Neural cell (in vitro differentiated cells): ENCODE results near the gene CD300H. TPM values are rescaled to one million over a fixed set of nuclear protein-coding genes. Genes with fewer than 3 reads are reported as not detected.
A peak's percentile ranks its signal among the peaks of the same experiment; 100 is the strongest.

ENCODE experiments used
- H2AFZ ChIP-seq: fragments of 200-600, 300-800 bp; sonication (generic), shearing (Covaris generic); 2 replicates; pipeline ENCODE4 v1.6.0; 2014; ENCODE audit warnings: low read depth, mild to moderate bottlenecking, antibody characterized with exemption, low read length, moderate library complexity
- H3F3A ChIP-seq: fragments of 200-600 bp; shearing (Covaris generic); 2 replicates; pipeline ENCODE4 v1.6.1; 2016; ENCODE audit warnings: mild to moderate bottlenecking, moderate library complexity, mixed read lengths, antibody characterized with exemption, low read length; ENCODE audit not compliant: insufficient read depth, poor library complexity, severe bottlenecking
- H3K27ac ChIP-seq: fragments of 200-600, 300-800 bp; sonication (generic), shearing (Covaris generic); 2 replicates; pipeline ENCODE4 v1.5.1; 2014; ENCODE audit warnings: mild to moderate bottlenecking, low read length, moderate library complexity
- H3K27me3 ChIP-seq: fragments of 300-800, 200-600 bp; sonication (generic), shearing (Covaris generic); 2 replicates; pipeline ENCODE4 v1.6.0; 2014; ENCODE audit warnings: mild to moderate bottlenecking, low read depth, low read length, moderate library complexity; ENCODE audit not compliant: insufficient read depth
- H3K36me3 ChIP-seq: fragments of 300-800, 200-600 bp; sonication (generic), shearing (Covaris generic); 2 replicates; pipeline ENCODE4 v1.5.1; 2014; ENCODE audit warnings: mild to moderate bottlenecking, antibody characterized with exemption, low read length, moderate library complexity; ENCODE audit not compliant: insufficient read depth
- H3K4me2 ChIP-seq: fragments of 300-800, 200-600 bp; sonication (generic), shearing (Covaris generic); 2 replicates; pipeline ENCODE4 v1.6.0; 2014; ENCODE audit warnings: mild to moderate bottlenecking, low read length
- H3K4me3 ChIP-seq: fragments of 300-800, 200-600 bp; sonication (generic), shearing (Covaris generic); 2 replicates; pipeline ENCODE4 v1.5.1; 2014; ENCODE audit warnings: mild to moderate bottlenecking, low read length, moderate library complexity
- H3K79me2 ChIP-seq: fragments of 200-600 bp; shearing (Covaris generic); replicated peaks from 2 replicates; pipeline ENCODE4 v1.6.0; 2014; ENCODE audit warnings: mild to moderate bottlenecking, low read length, moderate library complexity; ENCODE audit not compliant: insufficient read depth
- H3K9ac ChIP-seq: fragments of 300-800, 200-600 bp; sonication (generic), shearing (Covaris generic); 2 replicates; pipeline ENCODE4 v1.6.1; 2016; ENCODE audit warnings: mild to moderate bottlenecking, low read length, mixed read lengths
- H3K9me2 ChIP-seq: fragments of 200-600 bp; shearing (Covaris generic); 2 replicates; pipeline ENCODE4 v1.6.1; 2016; ENCODE audit warnings: mild to moderate bottlenecking, low read length, mixed read lengths; ENCODE audit not compliant: insufficient read depth
- H3K9me3 ChIP-seq: fragments of 200-600, 300-800 bp; sonication (generic), shearing (Covaris generic); 2 replicates; pipeline ENCODE4 v1.6.1; 2016; ENCODE audit warnings: mild to moderate bottlenecking, mixed run types, low read length, moderate library complexity, mixed read lengths
- H4K20me1 ChIP-seq: fragments of 200-600 bp; shearing (Covaris generic); 2 replicates; pipeline ENCODE4 v1.6.1; 2016; ENCODE audit warnings: mild to moderate bottlenecking, mixed run types; ENCODE audit not compliant: insufficient read depth
- CTCF ChIP-seq: fragments of 450-650 bp; IDR thresholded peaks from 2 replicates; pipeline ENCODE4 v1.5.1; 2014; ENCODE audit warnings: antibody characterized with exemption, mild to moderate bottlenecking, moderate library complexity; ENCODE audit not compliant: poor library complexity, severe bottlenecking
- EP300 ChIP-seq: fragments of 450-650 bp; conservative IDR thresholded peaks from 2 replicates; pipeline ENCODE4 v1.6.1; 2014; ENCODE audit warnings: antibody characterized with exemption, mild to moderate bottlenecking, moderate library complexity; ENCODE audit not compliant: poor library complexity, severe bottlenecking
- EZH2 ChIP-seq: fragments of 200-600, 300-800 bp; shearing (Covaris generic), sonication (generic); IDR thresholded peaks from 2 replicates; pipeline ENCODE4 v1.6.1; 2014; ENCODE audit warnings: antibody characterized with exemption, low read length, borderline replicate concordance, mild to moderate bottlenecking; ENCODE audit not compliant: insufficient read depth, poor library complexity, severe bottlenecking
- MXI1 ChIP-seq: fragments of 450-650 bp; conservative IDR thresholded peaks from 2 replicates; pipeline ENCODE4 v1.6.1; 2014; ENCODE audit warnings: antibody characterized with exemption, mild to moderate bottlenecking; ENCODE audit not compliant: poor library complexity, severe bottlenecking
- POLR2AphosphoS5 ChIP-seq: IDR thresholded peaks from 2 replicates; pipeline ENCODE4 v1.6.1; 2012
- RAD21 ChIP-seq: fragments of 450-650 bp; conservative IDR thresholded peaks from 2 replicates; pipeline ENCODE4 v1.6.1; 2014; ENCODE audit warnings: antibody characterized with exemption, mild to moderate bottlenecking, moderate library complexity
- REST ChIP-seq: IDR thresholded peaks from 2 replicates; pipeline ENCODE4 v1.6.1; 2012; ENCODE audit warnings: borderline replicate concordance
- SMC3 ChIP-seq: fragments of 450-650 bp; conservative IDR thresholded peaks from 2 replicates; pipeline ENCODE4 v1.6.1; 2014; ENCODE audit warnings: antibody characterized with exemption, mild to moderate bottlenecking, moderate library complexity; ENCODE audit not compliant: poor library complexity
- TAF1 ChIP-seq: IDR thresholded peaks from 2 replicates; pipeline ENCODE4 v1.6.1; 2012; ENCODE audit warnings: low read depth
- polyA plus RNA-seq: library from polyadenylated mRNA; depleted of rRNA; stranded (reverse); fragments of >200 nt; gene quantifications from 2 replicates; pipeline ENCODE4 v1.2.3, GENCODE V29; 2014

The CD300H gene
- polyA plus RNA-seq, 1 donor from 2014 or later = not detected

GRCh38 chr17:74545843-74546230, 21.5 kb downstream of the CD300H start, which contains the start of gene CD300C:
Gene CD300C, minus strand, starts transcription at chr17:74546115. Its CDS starts 333 bp downstream, at chr17:74545782.
- Histone ChIP-seq H3K4me3 (no peak within 1 kb of the TSS), H3K9ac (no peak within 1 kb of the TSS), H3K9me2 (no peaks in the 10 kb centered on the region), H2AFZ (no peak within 1 kb of the TSS), H4K20me1 (no peaks in the 10 kb centered on the region), H3K27ac (no peak within 1 kb of the TSS), H3K79me2 (no peaks in the 10 kb centered on the region), H3K4me2 (no peak within 1 kb of the TSS), H3K9me3 (no peaks in the 10 kb centered on the region), H3K36me3 (no peaks in the 10 kb centered on the region), H3F3A (no peaks in the 10 kb centered on the region), H3K27me3 (no peaks in the 10 kb centered on the region)
- no peak for TF ChIP-seq RAD21
- no peak for TF ChIP-seq CTCF
- no peak for TF ChIP-seq EZH2
- no peak for TF ChIP-seq REST
- TF ChIP-seq TAF1 = no peak
- no peak for TF ChIP-seq MXI1
- no peak for TF ChIP-seq EP300
- no peak for TF ChIP-seq SMC3
- no peak for TF ChIP-seq POLR2AphosphoS5

GRCh38 chr17:74544991-74545842, 22.1 kb downstream of the CD300H start:
- H3K27me3 ChIP-seq = no peaks in the 10 kb centered on the region
- TF ChIP-seq TAF1 (no peak), POLR2AphosphoS5 (peak; percentile 47)

More at GRCh38 chr17:74544991-74545842, 22.1 kb downstream of the CD300H start:
- no peaks in the 10 kb centered on the region for H3K9me2 ChIP-seq
- H3K4me2 ChIP-seq = no peak overlapping the region
- no peak overlapping the region for H3K27ac ChIP-seq
- H3K4me3 ChIP-seq = no peak overlapping the region
- H3K9me3 ChIP-seq = no peaks in the 10 kb centered on the region
- H4K20me1 ChIP-seq = no peaks in the 10 kb centered on the region
- no peaks in the 10 kb centered on the region for H3K79me2 ChIP-seq
- no peak overlapping the region for H2AFZ ChIP-seq
- H3K36me3 ChIP-seq = no peaks in the 10 kb centered on the region
- H3F3A ChIP-seq = no peaks in the 10 kb centered on the region
- H3K9ac ChIP-seq = no peak overlapping the region
